ENCODE measurements around the gene ATL2.

GRCh38 chr2:38394903-38395341, 17.8 kb upstream of the ATL2 start:
- TF ChIP-seq POLR2A (IDR thresholded peaks at IDR 0.05; ENCODE audit: low read depth, low read length) (no peak), TAF1 (IDR thresholded peaks at IDR 0.05; ENCODE audit: low read depth, low read length) (no peak), POLR2AphosphoS5 (IDR thresholded peaks at IDR 0.05; ENCODE audit: low read depth, low read length) (no peak), POU2F2 (IDR thresholded peaks at IDR 0.05; ENCODE audit: low read depth, low read length) (peak; percentile 48; the same call in 1 of the 2 replicates)

Measured in GM12891 (cell line).